Activated T-cell treated with anti-CD3 and anti-CD28 coated beads for 1 hour (primary cell): Measurements from ENCODE around the gene PRPF19.

ENCODE experiments used
- DNase-seq: peaks from one replicate; pipeline ENCODE4 v3.0.0-alpha.2; 2020; ENCODE audit warnings: low read depth

The PRPF19 gene

GRCh38 chr11:60906132-60906972, at the start of gene PRPF19:
PRPF19 (minus strand) TSS chr11:60906585; CDS start chr11:60906382, 203 bp downstream.
- peak; percentile 99 for DNase-seq

GRCh38 chr11:60955571-60955970, 49.2 kb upstream of the PRPF19 start:
- DNase-seq = no peak

GRCh38 chr11:60954421-60954820, 48.0 kb upstream of the PRPF19 start:
- DNase-seq = no peak

- DNase-seq = no peak
Measured at GRCh38 chr11:60953781-60954180, 47.4 kb upstream of the PRPF19 start.

- no peak for DNase-seq
Measured at GRCh38 chr11:60952742-60953170, 46.4 kb upstream of the PRPF19 start.

GRCh38 chr11:60951904-60952741, 45.7 kb upstream of the PRPF19 start, which contains the start of gene SLC15A3:
SLC15A3 (minus strand) TSS chr11:60952176; CDS start chr11:60951551, 625 bp downstream.
- no peak for DNase-seq

- DNase-seq = no peak
Measured at GRCh38 chr11:60951606-60951903, 45.2 kb upstream of the PRPF19 start.

GRCh38 chr11:60950933-60951605, 44.7 kb upstream of the PRPF19 start:
- DNase-seq = no peak

- no peak for DNase-seq
Measured at GRCh38 chr11:60950024-60950423, 43.6 kb upstream of the PRPF19 start.

GRCh38 chr11:60948250-60948649, 41.9 kb upstream of the PRPF19 start:
- no peak for DNase-seq

- DNase-seq = no peak
Measured at GRCh38 chr11:60947700-60948099, 41.3 kb upstream of the PRPF19 start.

GRCh38 chr11:60946601-60947264, 40.3 kb upstream of the PRPF19 start:
- no peak for DNase-seq

- DNase-seq = no peak
Measured at GRCh38 chr11:60945295-60945667, 38.9 kb upstream of the PRPF19 start.

GRCh38 chr11:60944490-60945294, 38.3 kb upstream of the PRPF19 start:
- DNase-seq = no peak

- DNase-seq = no peak
Measured at GRCh38 chr11:60942970-60943565, 36.7 kb upstream of the PRPF19 start.

GRCh38 chr11:60942219-60942618, 35.8 kb upstream of the PRPF19 start:
- DNase-seq = no peak

- DNase-seq = no peak
Measured at GRCh38 chr11:60941371-60942119, 35.2 kb upstream of the PRPF19 start.

GRCh38 chr11:60939855-60940254, 33.5 kb upstream of the PRPF19 start:
- DNase-seq = no peak

GRCh38 chr11:60939301-60939700, 32.9 kb upstream of the PRPF19 start:
- DNase-seq = no peak

- DNase-seq = no peak
Measured at GRCh38 chr11:60938500-60938899, 32.1 kb upstream of the PRPF19 start.
